ENCODE measurements around the gene HES5. TPM values are rescaled to one million over a fixed set of nuclear protein-coding genes. Genes with fewer than 3 reads are reported as not detected.
"Not testable (repeated sequence)": the region's sequence is repeated elsewhere in the genome, so short reads cannot be mapped to it uniquely, and the experiment has no call there.

Gene HES5
- polyA plus RNA-seq, 1 donor from 2014 or later, result 0.81 TPM

DNA sequence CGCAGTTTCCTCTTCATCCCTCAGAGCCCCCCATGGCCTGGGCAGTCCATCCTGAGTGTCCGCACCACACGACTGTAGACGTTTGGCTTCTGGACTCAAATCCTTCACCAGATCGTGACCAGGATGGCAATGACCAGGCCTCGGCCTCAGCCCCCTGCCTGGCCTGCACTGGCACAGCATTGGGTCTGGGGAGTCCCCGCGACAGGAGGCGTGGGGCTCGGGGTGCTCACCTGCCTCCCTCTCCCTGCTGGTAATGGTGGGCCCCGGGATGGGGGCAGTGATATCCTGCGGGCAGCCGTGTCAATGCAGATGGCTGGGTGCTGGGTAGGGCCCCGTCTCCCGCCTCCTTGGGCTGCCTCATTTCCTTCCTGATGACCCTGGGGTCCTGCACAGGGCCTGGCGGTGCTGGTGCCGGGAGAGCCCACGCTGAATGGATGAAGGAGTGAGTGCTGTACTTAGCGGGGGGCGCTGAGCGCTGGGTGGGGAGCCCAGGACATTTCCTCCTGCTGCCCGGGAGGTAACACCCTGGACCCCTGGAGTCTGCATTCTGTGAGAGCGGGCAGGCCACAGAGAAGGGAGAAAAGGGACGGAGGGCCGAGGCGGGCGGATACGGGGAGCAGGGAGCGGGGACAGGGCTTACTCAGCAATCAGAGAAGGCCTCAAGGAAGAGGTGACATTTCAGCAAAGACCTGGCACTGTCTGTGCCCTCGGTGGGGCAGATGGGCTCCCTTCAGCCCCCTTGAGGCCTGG is 24.0 kb upstream of the HES5 start:
- H3K27ac ChIP-seq (ENCODE audit: low read length), result no peak overlapping the region
- H3K4me3 ChIP-seq (ENCODE audit: low read length), result no peak overlapping the region
- H3F3A ChIP-seq (ENCODE audit: insufficient read depth, low read length, poor library complexity, severe bottlenecking), result no peaks in the 10 kb centered on the region
- no peak overlapping the region for H2AFZ ChIP-seq (ENCODE audit: low read depth, low read length)
- H3K79me2 ChIP-seq (replicated peaks; ENCODE audit: insufficient read depth, low read length), result no peaks in the 10 kb centered on the region
- H4K20me1 ChIP-seq (ENCODE audit: insufficient read depth), result no peaks in the 10 kb centered on the region
- H3K9me2 ChIP-seq (ENCODE audit: insufficient read depth, low read length), result no peaks in the 10 kb centered on the region
- H3K4me2 ChIP-seq (ENCODE audit: low read length), result no peak overlapping the region
- H3K9me3 ChIP-seq (ENCODE audit: low read length), result no peaks in the 10 kb centered on the region
- no peak overlapping the region for H3K9ac ChIP-seq (ENCODE audit: low read length)
- no peaks in the 10 kb centered on the region for H3K27me3 ChIP-seq (ENCODE audit: insufficient read depth, low read depth, low read length)
- TF ChIP-seq TAF1 (IDR thresholded peaks at IDR 0.05; ENCODE audit: low read depth), result no peak
- TF ChIP-seq POLR2AphosphoS5 (IDR thresholded peaks at IDR 0.05), result no peak
- TF ChIP-seq CTCF (IDR thresholded peaks at IDR 0.05; ENCODE audit: poor library complexity, severe bottlenecking), result no peak
- no peak for TF ChIP-seq SMC3 (conservative IDR thresholded peaks at IDR 0.05; ENCODE audit: poor library complexity)
- no peak for TF ChIP-seq EZH2 (IDR thresholded peaks at IDR 0.05; ENCODE audit: borderline replicate concordance, insufficient read depth, low read length, poor library complexity, severe bottlenecking)
- no peak for TF ChIP-seq EP300 (conservative IDR thresholded peaks at IDR 0.05; ENCODE audit: poor library complexity, severe bottlenecking)
- TF ChIP-seq MXI1 (conservative IDR thresholded peaks at IDR 0.05; ENCODE audit: poor library complexity, severe bottlenecking), result no peak
- TF ChIP-seq, protein P1, sequence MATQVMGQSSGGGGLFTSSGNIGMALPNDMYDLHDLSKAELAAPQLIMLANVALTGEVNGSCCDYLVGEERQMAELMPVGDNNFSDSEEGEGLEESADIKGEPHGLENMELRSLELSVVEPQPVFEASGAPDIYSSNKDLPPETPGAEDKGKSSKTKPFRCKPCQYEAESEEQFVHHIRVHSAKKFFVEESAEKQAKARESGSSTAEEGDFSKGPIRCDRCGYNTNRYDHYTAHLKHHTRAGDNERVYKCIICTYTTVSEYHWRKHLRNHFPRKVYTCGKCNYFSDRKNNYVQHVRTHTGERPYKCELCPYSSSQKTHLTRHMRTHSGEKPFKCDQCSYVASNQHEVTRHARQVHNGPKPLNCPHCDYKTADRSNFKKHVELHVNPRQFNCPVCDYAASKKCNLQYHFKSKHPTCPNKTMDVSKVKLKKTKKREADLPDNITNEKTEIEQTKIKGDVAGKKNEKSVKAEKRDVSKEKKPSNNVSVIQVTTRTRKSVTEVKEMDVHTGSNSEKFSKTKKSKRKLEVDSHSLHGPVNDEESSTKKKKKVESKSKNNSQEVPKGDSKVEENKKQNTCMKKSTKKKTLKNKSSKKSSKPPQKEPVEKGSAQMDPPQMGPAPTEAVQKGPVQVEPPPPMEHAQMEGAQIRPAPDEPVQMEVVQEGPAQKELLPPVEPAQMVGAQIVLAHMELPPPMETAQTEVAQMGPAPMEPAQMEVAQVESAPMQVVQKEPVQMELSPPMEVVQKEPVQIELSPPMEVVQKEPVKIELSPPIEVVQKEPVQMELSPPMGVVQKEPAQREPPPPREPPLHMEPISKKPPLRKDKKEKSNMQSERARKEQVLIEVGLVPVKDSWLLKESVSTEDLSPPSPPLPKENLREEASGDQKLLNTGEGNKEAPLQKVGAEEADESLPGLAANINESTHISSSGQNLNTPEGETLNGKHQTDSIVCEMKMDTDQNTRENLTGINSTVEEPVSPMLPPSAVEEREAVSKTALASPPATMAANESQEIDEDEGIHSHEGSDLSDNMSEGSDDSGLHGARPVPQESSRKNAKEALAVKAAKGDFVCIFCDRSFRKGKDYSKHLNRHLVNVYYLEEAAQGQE (IDR thresholded peaks at IDR 0.05; ENCODE audit: borderline replicate concordance), result no peak
- no peak for TF ChIP-seq RAD21 (conservative IDR thresholded peaks at IDR 0.05)
- H3K36me3 ChIP-seq (ENCODE audit: insufficient read depth, low read length), result no peaks in the 10 kb centered on the region

GRCh38 chr1:2553076-2553475 is 23.0 kb upstream of the HES5 start:
- not testable (repeated sequence) for H3K27ac ChIP-seq (ENCODE audit: low read length); H4K20me1 ChIP-seq (ENCODE audit: insufficient read depth); H3K9ac ChIP-seq (ENCODE audit: low read length); H3F3A ChIP-seq (ENCODE audit: insufficient read depth, low read length, poor library complexity, severe bottlenecking); H2AFZ ChIP-seq (ENCODE audit: low read depth, low read length); H3K4me3 ChIP-seq (ENCODE audit: low read length); H3K36me3 ChIP-seq (ENCODE audit: insufficient read depth, low read length); H3K9me3 ChIP-seq (ENCODE audit: low read length); H3K9me2 ChIP-seq (ENCODE audit: insufficient read depth, low read length); H3K79me2 ChIP-seq (replicated peaks; ENCODE audit: insufficient read depth, low read length); H3K27me3 ChIP-seq (ENCODE audit: insufficient read depth, low read depth, low read length); H3K4me2 ChIP-seq (ENCODE audit: low read length)
